ENCODE results near the gene SART3. TPM values are rescaled to one million over a fixed set of nuclear protein-coding genes. Genes with fewer than 3 reads are reported as not detected.

SART3 gene
- 59.1 TPM for total RNA-seq
- 14.9 TPM for polyA plus RNA-seq (ENCODE audit: insufficient read depth, low read depth, low replicate concordance)
- long read RNA-seq, donor 1, full-length matches to known transcripts, result 3 of 151 reads
- long read RNA-seq, donor 1, partial matches to known transcripts, result 148 of 151 reads
- long read RNA-seq, donor 1, other reads (novel, unspliced or antisense), result 0 of 151 reads
- long read RNA-seq, donor 2, full-length matches to known transcripts, result 5 of 5 reads
- long read RNA-seq, donor 2, partial matches to known transcripts, result 0 of 5 reads
- long read RNA-seq, donor 2, other reads (novel, unspliced or antisense), result 0 of 5 reads
- long read RNA-seq, donor 3, partial matches to known transcripts, result 0 of 1 reads
- long read RNA-seq, donor 3, other reads (novel, unspliced or antisense), result 0 of 1 reads
- long read RNA-seq, donor 4, full-length matches to known transcripts, result 7 of 7 reads
- long read RNA-seq, donor 4, partial matches to known transcripts, result 0 of 7 reads
- long read RNA-seq, donor 4, other reads (novel, unspliced or antisense), result 0 of 7 reads
- long read RNA-seq, donor 5, full-length matches to known transcripts, result 1 of 1 reads
- long read RNA-seq, donor 5, partial matches to known transcripts, result 0 of 1 reads
- long read RNA-seq, donor 5, other reads (novel, unspliced or antisense), result 0 of 1 reads
- long read RNA-seq, donor 6, result 0 reads
- long read RNA-seq, donor 7, full-length matches to known transcripts, result 6 of 30 reads
- long read RNA-seq, donor 7, partial matches to known transcripts, result 6 of 30 reads
- long read RNA-seq, donor 7, other reads (novel, unspliced or antisense), result 18 of 30 reads
- long read RNA-seq, donor 8, partial matches to known transcripts, result 220 of 220 reads
- long read RNA-seq, donor 8, other reads (novel, unspliced or antisense), result 0 of 220 reads
- long read RNA-seq, donor 9, partial matches to known transcripts, result 0 of 1 reads
- long read RNA-seq, donor 9, other reads (novel, unspliced or antisense), result 0 of 1 reads
- long read RNA-seq, donor 10, full-length matches to known transcripts, result 1 of 17 reads
- long read RNA-seq, donor 10, partial matches to known transcripts, result 16 of 17 reads
- long read RNA-seq, donor 10, other reads (novel, unspliced or antisense), result 0 of 17 reads

- peak within 1 kb of the TSS; percentile 83 to 99 (median 98) for H3K4me3 ChIP-seq (ENCODE audit: low read length in 3 of 3)
- no peaks in the 10 kb centered on the region for H3K27me3 ChIP-seq (ENCODE audit: control insufficient read depth, insufficient read depth, low read length)
- H3K9ac ChIP-seq (ENCODE audit: low read length in 3 of 3), result peak within 1 kb of the TSS; percentile 75 to 99 (median 95)
- DNase-seq (peak; percentile 87 to 97 (median 91)), FAIRE-seq (no peak)
- intact Hi-C loops (cut with DNase I), result no loop called here
- H3K4me1 ChIP-seq (ENCODE audit: control insufficient read depth in 2 of 3, insufficient read depth in 2 of 3, low read depth in 1 of 3, low read length in 3 of 3), result peaks cover 0 to 30% (median 19%) of the 10 kb centered on the region in 3 donors
- no peak for TF ChIP-seq CTCF (IDR thresholded peaks at IDR 0.05; ENCODE audit: borderline replicate concordance, extremely low read depth, insufficient read depth)
- no peaks in the 10 kb centered on the region for H3K9me3 ChIP-seq (ENCODE audit: control insufficient read depth in 2 of 3, insufficient read depth in 1 of 3, low read length in 3 of 3)
- H3K27ac ChIP-seq (ENCODE audit: low read depth in 2 of 2, low read length in 2 of 2), result peak within 1 kb of the TSS; percentile 92 to 97
- H3K36me3 ChIP-seq (ENCODE audit: control insufficient read depth in 2 of 3, insufficient read depth in 3 of 3, low read length in 3 of 3), result peaks cover 10 to 18% (median 13%) of the 10 kb centered on the region in 3 donors
Observed at GRCh38 chr12:108560752-108561719, at the start of gene SART3. SART3 (minus strand) TSS chr12:108561173; CDS start chr12:108561154, 19 bp downstream.

GRCh38 chr12:108610336-108610815 is 49.4 kb upstream of the SART3 start:
- FAIRE-seq (no peak), DNase-seq (no peak)
- intact Hi-C loops (cut with DNase I), result no loop called here
- no peak overlapping the region for H3K27ac ChIP-seq (ENCODE audit: low read depth in 2 of 2, low read length in 2 of 2)
- no peaks in the 10 kb centered on the region for H3K36me3 ChIP-seq (ENCODE audit: control insufficient read depth in 2 of 3, insufficient read depth in 3 of 3, low read length in 3 of 3)
- no peak for TF ChIP-seq CTCF (IDR thresholded peaks at IDR 0.05; ENCODE audit: borderline replicate concordance, extremely low read depth, insufficient read depth)
- no peaks in the 10 kb centered on the region for H3K9me3 ChIP-seq (ENCODE audit: control insufficient read depth in 2 of 3, insufficient read depth in 1 of 3, low read length in 3 of 3)
- no peak overlapping the region for H3K9ac ChIP-seq (ENCODE audit: low read length in 3 of 3)
- no peak overlapping the region for H3K4me3 ChIP-seq (ENCODE audit: low read length in 3 of 3)
- H3K27me3 ChIP-seq (ENCODE audit: control insufficient read depth, insufficient read depth, low read length), result no peaks in the 10 kb centered on the region
- H3K4me1 ChIP-seq (ENCODE audit: control insufficient read depth in 2 of 3, insufficient read depth in 2 of 3, low read depth in 1 of 3, low read length in 3 of 3), result no peaks in the 10 kb centered on the region

All from kidney (tissue), 22 donors.